T-helper 17 cell (primary cell): ENCODE measurements around the gene SCFD1. TPM values are rescaled to one million over a fixed set of nuclear protein-coding genes. Genes with fewer than 3 reads are reported as not detected.
"Not testable (repeated sequence)": the region's sequence is repeated elsewhere in the genome, so short reads cannot be mapped to it uniquely, and the experiment has no call there.

Source experiments
- ATAC-seq: fragments of 150-1000 bp; cut with Tn5 transposase; 2 replicates; pipeline ENCODE4 v1.10.0; 2021; ENCODE audit warnings: mild to moderate bottlenecking, moderate library complexity
- DNase-seq, 3 donors: peaks; one replicate each; pipeline versions ENCODE4 v3.0.0 to v3.0.0-alpha.2; 2020 to 2021
- H3K9me3 ChIP-seq: one replicate; pipeline ENCODE4 v1.7.0; 2013; ENCODE audit warnings: low read length, mild to moderate bottlenecking; ENCODE audit not compliant: control insufficient read depth, poor library complexity, severe bottlenecking
- H3K27ac Mint-ChIP-seq: one replicate; pipeline ENCODE4 v1.8.0; 2022; ENCODE audit warnings: mild to moderate bottlenecking, moderate library complexity, mixed read lengths
- H3K27me3 Mint-ChIP-seq: one replicate; pipeline ENCODE4 v1.8.0; 2022; ENCODE audit warnings: mixed read lengths
- H3K36me3 Mint-ChIP-seq: one replicate; pipeline ENCODE4 v1.8.0; 2022; ENCODE audit warnings: low read depth, mixed read lengths
- H3K4me1 Mint-ChIP-seq: one replicate; pipeline ENCODE4 v1.8.0; 2022; ENCODE audit warnings: mild to moderate bottlenecking, mixed read lengths
- H3K4me3 Mint-ChIP-seq: one replicate; pipeline ENCODE4 v1.8.0; 2022; ENCODE audit warnings: mild to moderate bottlenecking, moderate library complexity, mixed read lengths
- total RNA-seq, 4 donors: library from RNA in 2 of 4; stranded (reverse) in 2 of 4; gene quantifications; one replicate each; pipeline ENCODE4 v1.2.3 and lab custom pipeline; 2022 to 2026

Gene SCFD1
- total RNA-seq, 2 donors from 2014 or later, result 77.3 to 98.0 TPM

- peaks cover 28% of the 10 kb centered on the region for H3K4me1 Mint-ChIP-seq
- DNase-seq (no peak), ATAC-seq (no peak)
- peak overlapping the region; percentile 12 for H3K4me3 Mint-ChIP-seq
- peaks cover 13% of the 10 kb centered on the region for H3K36me3 Mint-ChIP-seq
- H3K27me3 Mint-ChIP-seq, result no peaks in the 10 kb centered on the region
- H3K27ac Mint-ChIP-seq, result no peak overlapping the region
- H3K9me3 ChIP-seq, result no peaks in the 10 kb centered on the region
These were observed 3.4 kb downstream of the SCFD1 start for GRCh38 chr14:30625533-30625932.

- H3K27me3 Mint-ChIP-seq, H3K9me3 ChIP-seq, H3K4me3 Mint-ChIP-seq, DNase-seq, ATAC-seq, H3K27ac Mint-ChIP-seq, H3K36me3 Mint-ChIP-seq: not testable (repeated sequence)
- H3K4me1 Mint-ChIP-seq, result peaks cover 13% of the 10 kb centered on the region
These were observed 7.3 kb downstream of the SCFD1 start for GRCh38 chr14:30629432-30629831.

- DNase-seq, result no peak
- H3K27ac Mint-ChIP-seq, result no peak overlapping the region
- peaks cover 6% of the 10 kb centered on the region for H3K36me3 Mint-ChIP-seq
- no peaks in the 10 kb centered on the region for H3K9me3 ChIP-seq
- H3K4me3 Mint-ChIP-seq, result no peak overlapping the region
- peaks cover 10% of the 10 kb centered on the region for H3K4me1 Mint-ChIP-seq
- ATAC-seq, result no peak
- H3K27me3 Mint-ChIP-seq, result no peaks in the 10 kb centered on the region
These were observed 8.1 kb downstream of the SCFD1 start for GRCh38 chr14:30630248-30630647.

- H3K36me3 Mint-ChIP-seq, result peaks cover 10% of the 10 kb centered on the region
- H3K4me1 Mint-ChIP-seq, result peaks cover 12% of the 10 kb centered on the region
These were observed 10.6 kb downstream of the SCFD1 start for GRCh38 chr14:30632730-30633129.

GRCh38 chr14:30638926-30639325 is 16.8 kb downstream of the SCFD1 start:
- Mint-ChIP-seq H3K27me3 (no peaks in the 10 kb centered on the region), H3K4me3 (no peak overlapping the region), H3K36me3 (peaks cover 6% of the 10 kb centered on the region), H3K27ac (peak overlapping the region; percentile 75), H3K4me1 (peaks cover 6% of the 10 kb centered on the region)
- ATAC-seq, result no peak
- no peaks in the 10 kb centered on the region for H3K9me3 ChIP-seq
- no peak for DNase-seq

More at GRCh38 chr14:30632730-30633129, 10.6 kb downstream of the SCFD1 start:
- no peaks in the 10 kb centered on the region for H3K9me3 ChIP-seq
- ATAC-seq (no peak), DNase-seq (no peak)
- no peaks in the 10 kb centered on the region for H3K27me3 Mint-ChIP-seq
- H3K4me3 Mint-ChIP-seq, result no peak overlapping the region
- no peak overlapping the region for H3K27ac Mint-ChIP-seq

GRCh38 chr14:30641207-30641606 is 19.1 kb downstream of the SCFD1 start:
- no peak overlapping the region for H3K27ac Mint-ChIP-seq
- H3K36me3 Mint-ChIP-seq, result peaks cover 12% of the 10 kb centered on the region
- H3K4me1 Mint-ChIP-seq, result peaks cover 4% of the 10 kb centered on the region
- DNase-seq, result no peak
- no peaks in the 10 kb centered on the region for H3K9me3 ChIP-seq
- no peaks in the 10 kb centered on the region for H3K27me3 Mint-ChIP-seq
- no peak for ATAC-seq
- H3K4me3 Mint-ChIP-seq, result no peak overlapping the region

- not testable (repeated sequence) for H3K36me3 Mint-ChIP-seq, DNase-seq, ATAC-seq, H3K4me3 Mint-ChIP-seq, H3K4me1 Mint-ChIP-seq, H3K9me3 ChIP-seq, H3K27ac Mint-ChIP-seq, H3K27me3 Mint-ChIP-seq
These were observed 22.3 kb downstream of the SCFD1 start for GRCh38 chr14:30644462-30644861.

GRCh38 chr14:30645600-30645999 is 23.5 kb downstream of the SCFD1 start:
- Mint-ChIP-seq H3K36me3 (peaks cover 12% of the 10 kb centered on the region), H3K4me1 (peaks cover 4% of the 10 kb centered on the region), H3K27me3 (no peaks in the 10 kb centered on the region), H3K4me3 (no peak overlapping the region), H3K27ac (no peak overlapping the region)
- no peaks in the 10 kb centered on the region for H3K9me3 ChIP-seq
- DNase-seq, result no peak
- no peak for ATAC-seq

GRCh38 chr14:30648471-30648870 is 26.4 kb downstream of the SCFD1 start:
- ATAC-seq (no peak), DNase-seq (no peak)
- Mint-ChIP-seq H3K4me1 (peaks cover 4% of the 10 kb centered on the region), H3K27ac (no peak overlapping the region), H3K4me3 (no peak overlapping the region), H3K27me3 (no peaks in the 10 kb centered on the region), H3K36me3 (peaks cover 13% of the 10 kb centered on the region)
- H3K9me3 ChIP-seq, result no peaks in the 10 kb centered on the region

- Mint-ChIP-seq H3K36me3 (peaks cover 4% of the 10 kb centered on the region), H3K4me3 (no peak overlapping the region), H3K27me3 (no peaks in the 10 kb centered on the region), H3K27ac (no peak overlapping the region), H3K4me1 (no peaks in the 10 kb centered on the region)
- ATAC-seq, result no peak
- DNase-seq, result no peak
- no peaks in the 10 kb centered on the region for H3K9me3 ChIP-seq
These were observed 29.8 kb downstream of the SCFD1 start for GRCh38 chr14:30651937-30652336.

GRCh38 chr14:30655124-30655523 is 33.0 kb downstream of the SCFD1 start:
- no peak overlapping the region for H3K4me3 Mint-ChIP-seq
- H3K27me3 Mint-ChIP-seq, result no peaks in the 10 kb centered on the region
- DNase-seq (no peak), ATAC-seq (no peak)
- H3K27ac Mint-ChIP-seq, result no peak overlapping the region
- H3K36me3 Mint-ChIP-seq, result peaks cover 4% of the 10 kb centered on the region
- no peaks in the 10 kb centered on the region for H3K4me1 Mint-ChIP-seq
- no peaks in the 10 kb centered on the region for H3K9me3 ChIP-seq

- no peak overlapping the region for H3K27ac Mint-ChIP-seq
- no peaks in the 10 kb centered on the region for H3K27me3 Mint-ChIP-seq
- peaks cover 4% of the 10 kb centered on the region for H3K36me3 Mint-ChIP-seq
- ATAC-seq (no peak), DNase-seq (no peak)
- H3K4me1 Mint-ChIP-seq, result no peaks in the 10 kb centered on the region
- no peaks in the 10 kb centered on the region for H3K9me3 ChIP-seq
- H3K4me3 Mint-ChIP-seq, result no peak overlapping the region
These were observed 33.5 kb downstream of the SCFD1 start for GRCh38 chr14:30655658-30656057.

- ATAC-seq (peak; percentile 57), DNase-seq (no peak)
- Mint-ChIP-seq H3K27ac (no peak overlapping the region), H3K27me3 (no peaks in the 10 kb centered on the region), H3K4me1 (no peaks in the 10 kb centered on the region), H3K36me3 (peaks cover 4% of the 10 kb centered on the region), H3K4me3 (no peak overlapping the region)
- no peaks in the 10 kb centered on the region for H3K9me3 ChIP-seq
These were observed 34.1 kb downstream of the SCFD1 start for GRCh38 chr14:30656190-30656632.

- no peak for DNase-seq
- no peaks in the 10 kb centered on the region for H3K27me3 Mint-ChIP-seq
- no peak overlapping the region for H3K4me3 Mint-ChIP-seq
- H3K9me3 ChIP-seq, result no peaks in the 10 kb centered on the region
- peaks cover 4% of the 10 kb centered on the region for H3K36me3 Mint-ChIP-seq
- peaks cover 2% of the 10 kb centered on the region for H3K4me1 Mint-ChIP-seq
- no peak for ATAC-seq
- H3K27ac Mint-ChIP-seq, result no peak overlapping the region
These were observed 34.9 kb downstream of the SCFD1 start for GRCh38 chr14:30657050-30657449.
